Neural progenitor cell (in vitro differentiated cells): ENCODE measurements around the gene FYB1.

Experiments
- EZH2 ChIP-seq: fragments of 200-600 bp; sonication (generic); IDR thresholded peaks from 2 replicates; pipeline ENCODE4 v1.6.1; 2017; ENCODE audit warnings: antibody characterized with exemption, mild to moderate bottlenecking, moderate library complexity
- EZH2phosphoT487 ChIP-seq: fragments of 200-600 bp; sonication (generic); IDR thresholded peaks from 2 replicates; pipeline ENCODE4 v1.6.1; 2017; ENCODE audit warnings: antibody characterized with exemption
- TF ChIP-seq, protein P1 (sequence below): fragments of 200-600 bp; sonication (generic); IDR thresholded peaks from 2 replicates; pipeline ENCODE4 v1.5.1; 2017; ENCODE audit warnings: antibody characterized with exemption, mild to moderate bottlenecking

DNA sequence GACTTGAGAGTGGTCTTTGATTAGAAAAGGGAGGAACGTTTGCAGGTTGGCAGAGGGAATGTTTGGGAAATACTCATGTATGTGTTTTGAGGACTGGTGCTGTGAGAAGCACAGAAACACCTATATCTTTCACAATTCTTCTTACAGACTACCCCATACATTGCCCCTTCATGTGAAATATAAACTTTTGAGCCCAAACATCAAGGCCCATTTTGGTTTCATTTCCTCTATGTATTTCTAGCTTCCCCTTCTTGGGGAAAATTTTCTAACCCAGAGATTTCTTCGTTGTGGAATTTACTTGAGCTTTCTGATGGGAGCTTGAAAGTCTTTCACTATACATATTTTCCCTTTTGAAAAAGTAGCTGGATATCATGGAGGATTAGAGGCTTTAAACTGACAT is 67.6 kb downstream of the FYB1 start:
- TF ChIP-seq EZH2phosphoT487 (no peak), EZH2 (no peak)
- TF ChIP-seq, protein P1, sequence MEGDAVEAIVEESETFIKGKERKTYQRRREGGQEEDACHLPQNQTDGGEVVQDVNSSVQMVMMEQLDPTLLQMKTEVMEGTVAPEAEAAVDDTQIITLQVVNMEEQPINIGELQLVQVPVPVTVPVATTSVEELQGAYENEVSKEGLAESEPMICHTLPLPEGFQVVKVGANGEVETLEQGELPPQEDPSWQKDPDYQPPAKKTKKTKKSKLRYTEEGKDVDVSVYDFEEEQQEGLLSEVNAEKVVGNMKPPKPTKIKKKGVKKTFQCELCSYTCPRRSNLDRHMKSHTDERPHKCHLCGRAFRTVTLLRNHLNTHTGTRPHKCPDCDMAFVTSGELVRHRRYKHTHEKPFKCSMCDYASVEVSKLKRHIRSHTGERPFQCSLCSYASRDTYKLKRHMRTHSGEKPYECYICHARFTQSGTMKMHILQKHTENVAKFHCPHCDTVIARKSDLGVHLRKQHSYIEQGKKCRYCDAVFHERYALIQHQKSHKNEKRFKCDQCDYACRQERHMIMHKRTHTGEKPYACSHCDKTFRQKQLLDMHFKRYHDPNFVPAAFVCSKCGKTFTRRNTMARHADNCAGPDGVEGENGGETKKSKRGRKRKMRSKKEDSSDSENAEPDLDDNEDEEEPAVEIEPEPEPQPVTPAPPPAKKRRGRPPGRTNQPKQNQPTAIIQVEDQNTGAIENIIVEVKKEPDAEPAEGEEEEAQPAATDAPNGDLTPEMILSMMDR = no peak
